H1 (cell line): ENCODE results near the gene IKZF1. TPM values are rescaled to one million over a fixed set of nuclear protein-coding genes. Genes with fewer than 3 reads are reported as not detected.

Experiments used
- CTCF ChIA-PET: fragments of 300-600 bp; sonication (Branson Sonifier 250); formaldehyde crosslinking; loops from one replicate; lab custom pipeline; 2021; ENCODE audit not compliant: partially characterized antibody; lab: Charles Lee
- POLR2A ChIA-PET: fragments of 300-600 bp; sonication (Branson Sonifier 250); formaldehyde crosslinking; loops from one replicate; lab custom pipeline; 2021; ENCODE audit warnings: inconsistent platforms; ENCODE audit not compliant: partially characterized antibody; lab: Charles Lee
- DNase-seq, 2 experiments: peaks; one replicate each; pipeline versions ENCODE4 v3.0.0 to v3.0.0-alpha.2; 2010 to 2022; ENCODE audit warnings: low spot score in 2 of 2, low read depth in 1 of 2, mixed read lengths in 1 of 2
- FAIRE-seq: peaks from 2 replicates; lab custom pipeline; 2011; peaks lifted over from hg19 to GRCh38; lab: Jason Lieb, UNC
- H2AFZ ChIP-seq: 2 replicates; pipeline ENCODE4 v1.8.1; 2012; ENCODE audit warnings: low read length, inconsistent platforms
- H2AK5ac ChIP-seq: 2 replicates; pipeline ENCODE4 v1.6.1; 2013; ENCODE audit warnings: low read depth, low read length
- H2BK120ac ChIP-seq: replicated peaks from 2 replicates; pipeline ENCODE3; 2013; ENCODE audit warnings: low read depth, low read length, inconsistent platforms
- H2BK12ac ChIP-seq: 2 replicates; pipeline ENCODE4 v1.6.1; 2013; ENCODE audit warnings: low read depth, low read length
- H2BK15ac ChIP-seq: 2 replicates; pipeline ENCODE4 v1.6.1; 2013; ENCODE audit warnings: low read length
- H2BK20ac ChIP-seq: 2 replicates; pipeline ENCODE4 v1.6.1; 2013; ENCODE audit warnings: low read length
- H2BK5ac ChIP-seq: 2 replicates; pipeline ENCODE4 v1.6.1; 2013; ENCODE audit warnings: low read depth, low read length
- H3K14ac ChIP-seq: 2 replicates; pipeline ENCODE4 v1.6.1; 2013; ENCODE audit warnings: inconsistent platforms; ENCODE audit not compliant: insufficient read length
- H3K18ac ChIP-seq: 2 replicates; pipeline ENCODE4 v1.6.1; 2013; ENCODE audit warnings: low read length; ENCODE audit errors: extremely low read depth
- H3K23ac ChIP-seq: 2 replicates; pipeline ENCODE4 v1.6.1; 2013; ENCODE audit warnings: inconsistent platforms; ENCODE audit not compliant: insufficient read length
- H3K23me2 ChIP-seq: 2 replicates; pipeline ENCODE4 v1.6.1; 2013; ENCODE audit warnings: low read depth, low read length
- H3K27ac ChIP-seq: 2 replicates; pipeline ENCODE4 v1.6.1; 2011; ENCODE audit warnings: low read depth, low read length, inconsistent platforms
- H3K27me3 ChIP-seq, 4 experiments: replicated peaks in 1 of 4; 1 replicate in 1 of 4; 2 replicates in 3 of 4; pipeline versions ENCODE4 v1.6.1 to v1.8.1; 2011 to 2013; ENCODE audit warnings: low read length in 3 of 4, mild to moderate bottlenecking in 3 of 4, inconsistent platforms in 2 of 4, mixed read lengths in 2 of 4, moderate library complexity in 1 of 4; ENCODE audit not compliant: control insufficient read depth in 3 of 4, insufficient read depth in 3 of 4; ENCODE audit errors: extremely low read depth in 1 of 4
- H3K36me3 ChIP-seq, 4 experiments: 2 replicates each; pipeline versions ENCODE4 v1.6.1 to v1.8.1; 2011 to 2013; ENCODE audit warnings: mild to moderate bottlenecking in 4 of 4, low read length in 3 of 4, moderate library complexity in 2 of 4, control low read depth in 1 of 4, inconsistent platforms in 1 of 4; ENCODE audit not compliant: insufficient read depth in 4 of 4, control insufficient read depth in 2 of 4
- H3K4ac ChIP-seq: replicated peaks from 2 replicates; pipeline ENCODE3; 2013; ENCODE audit warnings: low read length, low read depth, mixed read lengths, inconsistent platforms; ENCODE audit not compliant: insufficient read length
- H3K4me1 ChIP-seq, 4 experiments: replicated peaks in 1 of 4; 1 replicate in 1 of 4; 2 replicates in 3 of 4; pipeline versions ENCODE4 v1.6.1 to v1.8.1; 2011 to 2013; ENCODE audit warnings: low read length in 3 of 4, inconsistent platforms in 2 of 4, mixed read lengths in 1 of 4; ENCODE audit not compliant: insufficient read depth in 4 of 4, control insufficient read depth in 3 of 4
- H3K4me2 ChIP-seq, 2 experiments: 2 replicates each; pipeline versions ENCODE4 v1.6.1 to v1.8.1; 2011 to 2013; ENCODE audit warnings: low read depth in 2 of 2, low read length in 2 of 2, control low read depth in 1 of 2, inconsistent platforms in 1 of 2, mild to moderate bottlenecking in 1 of 2; ENCODE audit not compliant: insufficient read depth in 1 of 2
- H3K4me3 ChIP-seq, 4 experiments: fragments of 200-600, 300-600 bp in 1 of 4; sonication (generic), shearing (Covaris generic), sonication (Bioruptor Twin) in 1 of 4; 2 replicates each; pipeline versions ENCODE4 v1.5.1 to v1.8.1; 2011 to 2016; ENCODE audit warnings: low read length in 4 of 4, low read depth in 3 of 4, control low read depth in 2 of 4, inconsistent platforms in 2 of 4, mild to moderate bottlenecking in 2 of 4, mixed read lengths in 1 of 4, moderate library complexity in 1 of 4; ENCODE audit not compliant: insufficient read depth in 2 of 4; ENCODE audit errors: extremely low read depth in 1 of 4
- H3K56ac ChIP-seq: replicated peaks from 2 replicates; pipeline ENCODE3; 2013; ENCODE audit warnings: low read depth, mild to moderate bottlenecking, mixed read lengths, low read length, inconsistent platforms; ENCODE audit not compliant: insufficient read length
- H3K79me1 ChIP-seq: 2 replicates; pipeline ENCODE4 v1.6.1; 2013; ENCODE audit warnings: low read depth, low read length, control low read depth
- H3K79me2 ChIP-seq, 2 experiments: 2 replicates each; pipeline versions ENCODE4 v1.6.1 to v1.8.1; 2012 to 2013; ENCODE audit warnings: low read length in 2 of 2, mild to moderate bottlenecking in 2 of 2, inconsistent platforms in 1 of 2; ENCODE audit not compliant: insufficient read depth in 2 of 2, control insufficient read depth in 1 of 2
- H3K9ac ChIP-seq, 4 experiments: replicated peaks in 1 of 4; 1 replicate in 1 of 4; 2 replicates in 3 of 4; pipeline versions ENCODE4 v1.6.1 to v1.8.1; 2011 to 2013; ENCODE audit warnings: low read depth in 3 of 4, low read length in 3 of 4, control low read depth in 2 of 4, mild to moderate bottlenecking in 2 of 4, moderate library complexity in 2 of 4, inconsistent platforms in 1 of 4; ENCODE audit errors: extremely low read depth in 1 of 4
- H3K9me3 ChIP-seq, 2 experiments: 2 replicates each; pipeline versions ENCODE4 v1.6.1 to v1.8.1; 2012 to 2013; ENCODE audit warnings: mild to moderate bottlenecking in 2 of 2, moderate library complexity in 2 of 2, control low read depth in 1 of 2, inconsistent platforms in 1 of 2, low read depth in 1 of 2, low read length in 1 of 2, mixed read lengths in 1 of 2; ENCODE audit not compliant: insufficient read depth in 2 of 2
- H4K20me1 ChIP-seq, 2 experiments: replicated peaks in 1 of 2; 2 replicates each; pipeline versions ENCODE3 to v1.8.1; 2011 to 2013; ENCODE audit warnings: inconsistent platforms in 2 of 2, low read length in 2 of 2, mild to moderate bottlenecking in 1 of 2; ENCODE audit not compliant: insufficient read depth in 2 of 2, control insufficient read depth in 1 of 2
- H4K5ac ChIP-seq: 2 replicates; pipeline ENCODE4 v1.6.1; 2013; ENCODE audit warnings: low read length, low read depth, mixed read lengths, inconsistent platforms; ENCODE audit not compliant: insufficient read length
- H4K8ac ChIP-seq: 2 replicates; pipeline ENCODE4 v1.8.0; 2013; ENCODE audit warnings: mild to moderate bottlenecking, moderate library complexity, low read length, inconsistent platforms; ENCODE audit not compliant: insufficient read depth; ENCODE audit errors: extremely low read depth
- H4K91ac ChIP-seq: replicated peaks from 2 replicates; pipeline ENCODE3; 2013; ENCODE audit warnings: low read length, mixed read lengths, inconsistent platforms; ENCODE audit not compliant: insufficient read length
- CHD1 ChIP-seq: IDR thresholded peaks from 2 replicates; pipeline ENCODE4 v1.6.1; 2012; ENCODE audit warnings: low read depth, low read length, improper control_type of control experiment
- JUN ChIP-seq: IDR thresholded peaks from 2 replicates; pipeline ENCODE4 v1.6.1; 2011; ENCODE audit warnings: low read depth, mild to moderate bottlenecking, improper control_type of control experiment, low read length
- KDM5A ChIP-seq: fragments of 200-600 bp; IDR thresholded peaks from 2 replicates; pipeline ENCODE4 v1.7.1; 2012; ENCODE audit warnings: mild to moderate bottlenecking, low read length, inconsistent platforms, mixed read lengths
- POLR2A ChIP-seq, 2 experiments: IDR thresholded peaks; 1 replicate in 1 of 2; 2 replicates in 1 of 2; pipeline ENCODE4 v1.6.1; 2011; ENCODE audit warnings: low read depth in 2 of 2, low read length in 2 of 2, mild to moderate bottlenecking in 2 of 2; ENCODE audit errors: control extremely low read depth in 1 of 2
- SP2 ChIP-seq: IDR thresholded peaks from 2 replicates; pipeline ENCODE4 v1.6.1; 2012; ENCODE audit warnings: mild to moderate bottlenecking, low read length, inconsistent platforms
- WGBS, 2 experiments: shearing (Covaris generic) in 1 of 2; methylation state at CpG; one replicate each; pipeline versions ENCODE4 v1.1.6 to v1.1.7; 2013 to 2015; ENCODE audit warnings: low lambda C conversion rate in 2 of 2, mixed read lengths in 2 of 2, inconsistent platforms in 1 of 2, low coverage in 1 of 2, missing lambda C conversion rate in 1 of 2; ENCODE audit not compliant: insufficient replicate concordance in 2 of 2, insufficient coverage in 1 of 2, insufficient read length in 1 of 2; ENCODE audit errors: extremely low coverage in 1 of 2, missing lambda C conversion rate in 1 of 2; 5-methylcytosine and 5-hydroxymethylcytosine counted together
- polyA plus RNA-seq, 7 experiments: library from polyadenylated mRNA; depleted of rRNA in 3 of 7; stranded (reverse) in 5 of 7; unstranded in 2 of 7; fragments of >200 nt in 5 of 7; fragments of 200-250 nt in 2 of 7; gene quantifications; 1 replicate in 5 of 7; 2 replicates in 1 of 7; 4 replicates in 1 of 7; pipeline versions ENCODE4 v1.2.1 to v1.2.3, GENCODE V29; 2011 to 2013; ENCODE audit warnings: missing spikeins in 2 of 7, mixed read lengths in 2 of 7
- total RNA-seq: library from RNA; stranded (reverse); fragmentation: NEBNext Ultra II Directional; extraction: Animal tissue kit (Norgen Biotek cat#: 25700); gene quantifications from 2 replicates; pipeline ENCODE4 v1.2.1, GENCODE V29; 2021

IKZF1 gene
- total and polyA plus RNA-seq, 2 of the 8 experiments (the other 6 are each of a cell fraction or from before 2014, with no cell fraction given), result 0.74 to 1.5 TPM

DNA sequence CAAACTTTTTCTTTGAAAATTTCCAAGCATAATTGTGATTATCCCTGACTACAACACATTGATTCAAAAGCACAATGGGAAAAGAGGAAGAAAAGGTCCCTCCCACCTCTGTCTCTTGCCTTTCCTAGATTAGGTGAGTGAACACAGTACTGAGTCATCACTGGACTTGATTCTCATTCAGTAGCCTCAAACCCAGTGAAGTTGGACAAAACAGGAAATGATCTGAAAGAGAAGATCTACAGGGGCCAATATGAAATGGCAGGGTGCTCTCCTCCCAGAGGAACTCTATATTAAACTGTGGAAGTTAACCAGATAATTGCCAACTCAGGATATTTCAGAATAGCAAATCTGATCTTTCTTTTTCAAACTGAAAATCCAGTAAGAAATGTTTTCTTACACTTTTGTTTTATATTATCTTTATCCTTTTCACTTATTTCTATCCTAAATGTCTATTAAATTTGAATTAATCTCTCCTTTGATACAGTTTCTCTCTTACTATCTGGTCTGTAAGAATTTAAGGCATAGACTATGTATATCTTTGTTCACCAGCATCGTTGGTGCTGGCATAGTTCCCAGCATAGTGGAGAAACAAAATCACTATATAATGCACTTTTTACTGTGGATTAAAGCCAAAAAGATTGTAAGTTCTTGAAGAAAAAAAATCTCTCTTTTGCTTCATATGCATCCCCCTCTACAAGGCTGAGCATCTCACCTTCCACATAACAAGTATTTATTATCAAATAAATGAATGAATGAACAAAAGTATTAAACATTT is 41.4 kb upstream of the IKZF1 start:
- Histone ChIP-seq H3K36me3 (no peaks in the 10 kb centered on the region), H4K91ac (no peak overlapping the region), H2AK5ac (no peak overlapping the region), H4K5ac (no peak overlapping the region), H4K8ac (no peak overlapping the region), H3K14ac (no peak overlapping the region), H2BK120ac (no peak overlapping the region), H3K9ac (no peak overlapping the region), H2BK15ac (no peak overlapping the region), H3K27me3 (no peaks in the 10 kb centered on the region), H3K27ac (no peak overlapping the region), H2BK12ac (no peak overlapping the region), H3K23ac (no peak overlapping the region), H3K79me1 (no peaks in the 10 kb centered on the region), H3K4me1 (peaks cover 0 to 5% (median 0%) of the 10 kb centered on the region in 4 experiments; a peak in 2 of 7 replicates), H3K18ac (no peak overlapping the region), H2BK5ac (no peak overlapping the region), H4K20me1 (no peaks in the 10 kb centered on the region), H3K4ac (no peak overlapping the region), H3K9me3 (no peaks in the 10 kb centered on the region), H3K79me2 (no peaks in the 10 kb centered on the region), H3K56ac (no peak overlapping the region), H3K4me2 (no peak overlapping the region), H2BK20ac (no peak overlapping the region), H3K23me2 (peaks cover 2% of the 10 kb centered on the region; the same call in 1 of the 2 replicates), H3K4me3 (no peak overlapping the region), H2AFZ (0 out of 2 replicates have a peak overlapping the region, but pooled peaks have one; percentile 52)
- POLR2A ChIA-PET, result interaction anchor here (1.0 kb wide), 1 partner anchor 35 kb away, joined by 3 read pairs; no protein-coding TSS in a partner anchor
- CTCF ChIA-PET, result interaction anchor here (1.1 kb wide), 1 partner anchor 13 kb away, joined by 4 read pairs; no protein-coding TSS in a partner anchor
- 83% methylated on average over 1 of the region's 1 CpG; no CpG with 5 or more reads in 1 of the 2 experiments for WGBS, 2 experiments
- no peak for DNase-seq
- FAIRE-seq, result no peak
- TF ChIP-seq POLR2A (IDR thresholded peaks at IDR 0.05; ENCODE audit: control extremely low read depth in 1 of 2, low read depth in 2 of 2, low read length in 2 of 2), result no peak
- TF ChIP-seq CHD1, result no peak
- TF ChIP-seq SP2, result no peak
- TF ChIP-seq KDM5A, result no peak
- no peak for TF ChIP-seq JUN
